Prostate gland (tissue), 2 donors: ENCODE data around the gene NIPAL4. TPM values are rescaled to one million over a fixed set of nuclear protein-coding genes. Genes with fewer than 3 reads are reported as not detected.

ENCODE experiments used
- DNase-seq: peaks from one replicate; pipeline ENCODE4 v3.0.0-alpha.2; 2019; ENCODE audit warnings: low spot score
- H3K27ac ChIP-seq, 2 donors: fragments of 200-600 bp; sonication (generic); 2 replicates each; pipeline ENCODE4 v1.5.1; 2017 to 2019
- H3K27me3 ChIP-seq: fragments of 200-600 bp; sonication (generic); replicated peaks from 2 replicates; pipeline ENCODE4 v1.5.1; 2019; ENCODE audit not compliant: insufficient read depth
- H3K36me3 ChIP-seq, 2 donors: fragments of 200-600 bp; sonication (generic); 1 replicate in 1 of 2; 2 replicates in 1 of 2; pipeline versions ENCODE4 v1.5.1 to v1.8.1; 2017 to 2019
- H3K4me1 ChIP-seq: fragments of 200-600 bp; sonication (generic); replicated peaks from 2 replicates; pipeline ENCODE4 v1.5.1; 2019
- H3K4me3 ChIP-seq, 2 donors: fragments of 200-600 bp; sonication (generic); 2 replicates each; pipeline ENCODE4 v1.5.1; 2017 to 2019
- H3K9me3 ChIP-seq: fragments of 200-600 bp; sonication (generic); 2 replicates; pipeline ENCODE4 v1.5.1; 2017
- CTCF ChIP-seq, 4 experiments: fragments of 200-600 bp in 2 of 4; fragments of 450-650 bp in 2 of 4; sonication (generic) in 2 of 4; IDR thresholded peaks; 1 replicate in 3 of 4; 2 replicates in 1 of 4; pipeline ENCODE4 v1.5.1; 2016 to 2019; ENCODE audit warnings: antibody characterized with exemption in 4 of 4, mild to moderate bottlenecking in 2 of 4, moderate library complexity in 2 of 4
- POLR2A ChIP-seq: fragments of 450-650 bp; IDR thresholded peaks from one replicate; pipeline ENCODE4 v1.6.1; 2016; ENCODE audit warnings: antibody characterized with exemption, mild to moderate bottlenecking
- POLR2AphosphoS5 ChIP-seq: sonication (generic); formaldehyde crosslinking; IDR thresholded peaks from one replicate; pipeline ENCODE4 v1.6.1; 2017; ENCODE audit warnings: antibody characterized with exemption
- WGBS: methylation state at CpG from one replicate; pipeline ENCODE4 v1.1.5; 2018; 5-methylcytosine and 5-hydroxymethylcytosine counted together
- intact Hi-C: fragments of 100-400 bp; cut with DNase I; formaldehyde crosslinking; loops from one replicate; pipeline ENCODE4 v1.14.2; 2022
- total RNA-seq, 2 donors: library from RNA; depleted of rRNA; stranded (reverse); fragments of >200 nt; gene quantifications; one replicate each; pipeline ENCODE4 v1.1.0, GENCODE V29; 2016

The NIPAL4 gene
- total RNA-seq, 2 donors from 2014 or later: 2.7 to 2.8 TPM

GRCh38 chr5:157455057-157455456 lies 5.0 kb upstream of the NIPAL4 start:
- no peak for DNase-seq
- H3K36me3 ChIP-seq: no peaks in the 10 kb centered on the region
- 90% methylated on average over 7 of the region's 7 CpGs for WGBS

GRCh38 chr5:157456301-157456700 lies 3.7 kb upstream of the NIPAL4 start:
- Histone ChIP-seq H3K9me3 (no peaks in the 10 kb centered on the region), H3K27ac (no peak overlapping the region), H3K27me3 (no peaks in the 10 kb centered on the region), H3K4me3 (no peak overlapping the region), H3K4me1 (no peaks in the 10 kb centered on the region), H3K36me3 (no peaks in the 10 kb centered on the region)
- 81% methylated on average over 5 of the region's 5 CpGs for WGBS
- intact Hi-C loops: no loop called here
- TF ChIP-seq POLR2AphosphoS5: no peak
- no peak for TF ChIP-seq POLR2A
- TF ChIP-seq CTCF (IDR thresholded peaks at IDR 0.05): no peak
- DNase-seq: no peak

More at GRCh38 chr5:157455057-157455456, 5.0 kb upstream of the NIPAL4 start:
- Histone ChIP-seq H3K4me3 (no peak overlapping the region), H3K4me1 (no peaks in the 10 kb centered on the region), H3K9me3 (no peaks in the 10 kb centered on the region), H3K27ac (no peak overlapping the region), H3K27me3 (no peaks in the 10 kb centered on the region)
- TF ChIP-seq POLR2AphosphoS5: no peak
- no peak for TF ChIP-seq POLR2A
- no peak for TF ChIP-seq CTCF (IDR thresholded peaks at IDR 0.05)
- intact Hi-C loops: no loop called here

GRCh38 chr5:157457391-157457790 lies 2.6 kb upstream of the NIPAL4 start:
- Histone ChIP-seq H3K27me3 (no peaks in the 10 kb centered on the region), H3K27ac (no peak overlapping the region), H3K36me3 (no peaks in the 10 kb centered on the region), H3K9me3 (no peaks in the 10 kb centered on the region), H3K4me1 (no peaks in the 10 kb centered on the region), H3K4me3 (no peak overlapping the region)
- TF ChIP-seq POLR2AphosphoS5 (no peak), CTCF (IDR thresholded peaks at IDR 0.05) (no peak), POLR2A (no peak)
- whole genome bisulfite sequencing: 94% methylated on average over 5 of the region's 5 CpGs
- intact Hi-C loops: no loop called here
- DNase-seq: no peak

DNA sequence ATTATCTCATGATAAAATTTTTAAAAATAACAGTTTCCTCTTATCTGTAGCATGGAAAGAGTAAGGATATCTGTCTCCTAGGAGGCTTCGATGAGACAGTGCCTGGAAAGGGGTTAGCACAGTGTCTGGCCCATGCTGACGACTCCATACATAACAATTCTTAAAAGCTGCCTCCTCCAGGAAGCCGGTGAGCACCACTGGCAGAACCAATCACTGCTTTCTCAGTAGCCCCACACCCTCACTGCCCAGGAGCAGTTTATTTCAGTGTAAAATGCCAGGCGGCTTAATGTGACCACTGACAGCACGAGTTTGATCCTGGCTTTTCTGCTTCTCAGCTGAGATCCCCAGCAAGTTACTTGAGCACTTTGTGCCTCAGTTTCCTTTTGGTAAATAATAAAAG lies 1.2 kb upstream of the NIPAL4 start:
- Histone ChIP-seq H3K9me3 (no peaks in the 10 kb centered on the region), H3K36me3 (no peaks in the 10 kb centered on the region), H3K4me1 (no peaks in the 10 kb centered on the region), H3K27ac (no peak overlapping the region), H3K27me3 (no peaks in the 10 kb centered on the region), H3K4me3 (no peak overlapping the region)
- 95% methylated on average over 5 of the region's 5 CpGs for WGBS
- DNase-seq: no peak
- TF ChIP-seq POLR2A: no peak
- no peak for TF ChIP-seq CTCF (IDR thresholded peaks at IDR 0.05)
- TF ChIP-seq POLR2AphosphoS5: no peak
- intact Hi-C loops: no loop called here

GRCh38 chr5:157460921-157461792 lies 1.1 kb downstream of the NIPAL4 start:
- Histone ChIP-seq H3K4me1 (no peaks in the 10 kb centered on the region), H3K9me3 (no peaks in the 10 kb centered on the region), H3K27me3 (no peaks in the 10 kb centered on the region), H3K27ac (no peak overlapping the region), H3K4me3 (no peak overlapping the region), H3K36me3 (no peaks in the 10 kb centered on the region)
- 78% methylated on average over 4 of the region's 4 CpGs for WGBS
- intact Hi-C loops: no loop called here
- DNase-seq: no peak
- no peak for TF ChIP-seq POLR2AphosphoS5
- no peak for TF ChIP-seq CTCF (IDR thresholded peaks at IDR 0.05)
- TF ChIP-seq POLR2A: no peak
